K562 (cell line): ENCODE data around the gene NOP16. TPM values are rescaled to one million over a fixed set of nuclear protein-coding genes. Genes with fewer than 3 reads are reported as not detected.
A peak's percentile ranks its signal among the peaks of the same experiment; 100 is the strongest.

ENCODE experiments used
- AFF1 ChIP-seq, 2 experiments: fragments of 450-650 bp; IDR thresholded peaks; 2 replicates each; pipeline ENCODE4 v1.6.1; 2018; ENCODE audit warnings: mild to moderate bottlenecking in 2 of 2, low read depth in 1 of 2; ENCODE audit not compliant: partially characterized antibody in 2 of 2
- DDX20 ChIP-seq: fragments of 450-650 bp; IDR thresholded peaks from 2 replicates; pipeline ENCODE4 v1.6.1; 2016; ENCODE audit warnings: missing genetic modification characterization, low read depth, mild to moderate bottlenecking, missing compliant biosample characterization, moderate library complexity
- ETS1 ChIP-seq: conservative IDR thresholded peaks from 2 replicates; pipeline ENCODE4 v1.6.1; 2011; ENCODE audit warnings: low read depth, mild to moderate bottlenecking, low read length; ENCODE audit not compliant: control insufficient read depth
- IRF2 ChIP-seq: sonication (generic); formaldehyde crosslinking; IDR thresholded peaks from 2 replicates; pipeline ENCODE4 v1.8.1; 2022; ENCODE audit warnings: mild to moderate bottlenecking, missing genetic modification reagents
- JUND ChIP-seq, 2 experiments: IDR thresholded peaks; 2 replicates in 1 of 2; 3 replicates in 1 of 2; pipeline ENCODE4 v1.6.1; 2011; ENCODE audit warnings: borderline replicate concordance in 2 of 2, low read depth in 2 of 2, low read length in 2 of 2, improper control_type of control experiment in 1 of 2, missing biosample characterization in 1 of 2, missing genetic modification characterization in 1 of 2, missing genetic modification reagents in 1 of 2
- NCOR1 ChIP-seq: fragments of 450-650 bp; IDR thresholded peaks from 2 replicates; pipeline ENCODE4 v1.6.1; 2016; ENCODE audit warnings: mild to moderate bottlenecking, moderate library complexity
- PHTF2 ChIP-seq: fragments of 250-450 bp; sonication (Bioruptor Pico); IDR thresholded peaks from 2 replicates; pipeline ENCODE4 v1.5.0; 2021; ENCODE audit warnings: mild to moderate bottlenecking
- PRPF4 ChIP-seq: fragments of 200-400 bp; formaldehyde crosslinking; IDR thresholded peaks from one replicate; pipeline ENCODE4 v1.6.1; 2017; ENCODE audit warnings: low read length, low read depth, mild to moderate bottlenecking; ENCODE audit not compliant: insufficient read depth, poor library complexity, severe bottlenecking
- PTBP1 ChIP-seq: fragments of 200-400 bp; formaldehyde crosslinking; IDR thresholded peaks from 2 replicates; pipeline ENCODE4 v1.6.1; 2017; ENCODE audit warnings: low read depth, low read length
- PYGO2 ChIP-seq: fragments of 450-650 bp; IDR thresholded peaks from 2 replicates; pipeline ENCODE4 v1.6.1; 2016; ENCODE audit warnings: mild to moderate bottlenecking, missing genetic modification characterization, moderate library complexity, missing compliant biosample characterization
- RNF219 ChIP-seq: fragments of 250-450 bp; sonication (Bioruptor Pico); IDR thresholded peaks from 2 replicates; pipeline ENCODE4 v1.5.0; 2022; ENCODE audit warnings: mild to moderate bottlenecking
- SNAPC5 ChIP-seq: fragments of 250-450 bp; sonication (Bioruptor Pico); IDR thresholded peaks from 2 replicates; pipeline ENCODE4 v1.8.0; 2021; ENCODE audit warnings: moderate library complexity, mild to moderate bottlenecking, inconsistent platforms
- TEAD2 ChIP-seq: fragments of 450-650 bp; IDR thresholded peaks from 2 replicates; pipeline ENCODE4 v1.6.1; 2016; ENCODE audit warnings: missing genetic modification characterization, control low read depth, missing compliant biosample characterization
- ZNF23 ChIP-seq: fragments of 250-450 bp; sonication (Bioruptor Pico); IDR thresholded peaks from 2 replicates; pipeline ENCODE4 v1.4.0; 2020; ENCODE audit warnings: mild to moderate bottlenecking
- ZNF778 ChIP-seq: fragments of 450-650 bp; formaldehyde crosslinking; IDR thresholded peaks from 2 replicates; pipeline ENCODE4 v1.4.0; 2020; ENCODE audit warnings: mild to moderate bottlenecking, moderate library complexity
- polyA plus RNA-seq, 8 experiments: library from polyadenylated mRNA; depleted of rRNA in 4 of 8; stranded (reverse) in 5 of 8; unstranded in 3 of 8; fragments of >200 nt; fragmentation: Nextera tagmentation in 2 of 8; fragmentation: Illumina TruSeq in 1 of 8; extraction: Ambion mirVana in 2 of 8; extraction: Trizol in 1 of 8; gene quantifications; 2 replicates each; pipeline versions ENCODE4 v1.2.1 to v1.2.3, GENCODE V29; 2011 to 2014; ENCODE audit warnings: inconsistent platforms in 1 of 8, missing spikeins in 1 of 8
- total RNA-seq, 7 experiments: library from RNA; depleted of rRNA in 6 of 7; stranded (reverse); fragments of >200 nt in 6 of 7; fragmentation: Illumina TruSeq in 2 of 7; extraction: Trizol in 2 of 7; gene quantifications; 2 replicates each; pipeline versions ENCODE4 v1.2.1 to v1.2.3, GENCODE V29; 2011 to 2021; ENCODE audit warnings: low replicate concordance in 1 of 7
- TF ChIP-seq, protein P1 (sequence below): fragments of 250-450 bp; sonication (Bioruptor Pico); IDR thresholded peaks from 2 replicates; pipeline ENCODE4 v1.8.0; 2021; ENCODE audit warnings: borderline replicate concordance, mild to moderate bottlenecking, moderate library complexity; ENCODE audit not compliant: poor library complexity, severe bottlenecking
- TF ChIP-seq, protein P2 (sequence below): fragments of 450-650 bp; formaldehyde crosslinking; IDR thresholded peaks from 2 replicates; pipeline ENCODE4 v1.4.0; 2022; ENCODE audit warnings: mild to moderate bottlenecking, moderate library complexity

The NOP16 gene
- total and polyA plus RNA-seq, 9 of the 15 experiments (the other 6 are each of a cell fraction or from before 2014, with no cell fraction given) = 92.5 to 342 (median 148) TPM

DNA sequence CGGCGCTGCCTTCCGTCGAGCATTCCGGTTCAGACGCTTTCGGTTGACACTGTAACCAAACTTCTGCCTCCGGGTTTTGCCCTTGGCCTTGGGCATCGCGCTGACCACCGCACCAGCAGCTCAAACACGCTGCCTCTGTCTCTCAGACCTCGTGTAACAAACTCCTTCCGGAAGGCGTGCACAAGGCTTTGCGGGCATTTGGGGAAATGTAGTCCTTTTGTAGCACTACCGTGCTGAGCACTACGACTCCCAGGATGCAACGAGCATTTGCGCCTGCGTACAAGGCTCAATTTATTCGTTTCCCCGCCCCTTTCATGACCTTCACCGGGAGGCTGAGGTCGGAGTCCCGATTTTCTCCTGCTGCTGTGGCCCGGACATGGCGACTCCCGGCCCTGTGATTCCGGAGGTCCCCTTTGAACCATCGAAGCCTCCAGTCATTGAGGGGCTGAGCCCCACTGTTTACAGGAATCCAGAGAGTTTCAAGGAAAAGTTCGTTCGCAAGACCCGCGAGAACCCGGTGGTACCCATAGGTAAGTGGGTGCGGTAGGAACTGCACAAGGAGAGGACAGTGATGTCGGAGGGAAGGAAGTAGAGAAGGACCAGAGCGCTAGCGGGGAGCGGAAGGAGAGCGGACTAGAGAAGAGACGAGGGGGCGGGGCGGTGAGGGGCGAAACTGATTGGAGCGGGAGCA, at the start of gene NOP16, which contains the start of gene HIGD2A (continued):
- TF ChIP-seq NCOR1 (peak; percentile 56), ETS1 (peak; percentile 82), IRF2 (no peak), JUND (IDR thresholded peaks at IDR 0.05; ENCODE audit: borderline replicate concordance, low read depth, low read length) (peak; percentile 73), JUND (tag; IDR thresholded peaks at IDR 0.05; ENCODE audit: borderline replicate concordance, low read depth, low read length) (peak; percentile 21; the same call in 2 of the 3 replicates), PHTF2 (no peak), AFF1 (IDR thresholded peaks at IDR 0.05; ENCODE audit: low read depth in 1 of 2, partially characterized antibody in 2 of 2) (peak; percentile 89 to 94), ZNF778 (CRISPR knock-in tag) (no peak), RNF219 (CRISPR knock-in tag) (no peak), SNAPC5 (CRISPR knock-in tag) (no peak), PRPF4 (no peak), DDX20 (tag) (no peak), PYGO2 (tag) (0 out of 2 replicates have a peak, but pooled peaks have one; percentile 44), ZNF23 (no peak), PTBP1 (no peak), TEAD2 (0 out of 2 replicates have a peak, but pooled peaks have one; percentile 21)
- TF ChIP-seq, protein P1, sequence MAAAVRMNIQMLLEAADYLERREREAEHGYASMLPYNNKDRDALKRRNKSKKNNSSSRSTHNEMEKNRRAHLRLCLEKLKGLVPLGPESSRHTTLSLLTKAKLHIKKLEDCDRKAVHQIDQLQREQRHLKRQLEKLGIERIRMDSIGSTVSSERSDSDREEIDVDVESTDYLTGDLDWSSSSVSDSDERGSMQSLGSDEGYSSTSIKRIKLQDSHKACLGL (CRISPR knock-in tag) = peak; percentile 90
- TF ChIP-seq, protein P2, sequence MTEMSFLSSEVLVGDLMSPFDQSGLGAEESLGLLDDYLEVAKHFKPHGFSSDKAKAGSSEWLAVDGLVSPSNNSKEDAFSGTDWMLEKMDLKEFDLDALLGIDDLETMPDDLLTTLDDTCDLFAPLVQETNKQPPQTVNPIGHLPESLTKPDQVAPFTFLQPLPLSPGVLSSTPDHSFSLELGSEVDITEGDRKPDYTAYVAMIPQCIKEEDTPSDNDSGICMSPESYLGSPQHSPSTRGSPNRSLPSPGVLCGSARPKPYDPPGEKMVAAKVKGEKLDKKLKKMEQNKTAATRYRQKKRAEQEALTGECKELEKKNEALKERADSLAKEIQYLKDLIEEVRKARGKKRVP (CRISPR knock-in tag) = no peak
